HUES64 (cell line): ENCODE data around the gene TBXAS1.
"Not testable (repeated sequence)": the region's sequence is repeated elsewhere in the genome, so short reads cannot be mapped to it uniquely, and the experiment has no call there.

Source experiments
- H3K27ac ChIP-seq: 2 replicates; pipeline ENCODE4 v1.7.0; 2013; ENCODE audit warnings: low read depth, low read length, inconsistent platforms
- H3K27me3 ChIP-seq: 2 replicates; pipeline ENCODE4 v1.6.1; 2013; ENCODE audit warnings: mild to moderate bottlenecking, low read length; ENCODE audit not compliant: insufficient read depth
- H3K36me3 ChIP-seq: 2 replicates; pipeline ENCODE4 v1.6.1; 2013; ENCODE audit warnings: mild to moderate bottlenecking, low read length; ENCODE audit not compliant: insufficient read depth
- H3K4me1 ChIP-seq: 2 replicates; pipeline ENCODE4 v1.6.1; 2013; ENCODE audit warnings: mild to moderate bottlenecking, low read length, moderate library complexity; ENCODE audit not compliant: insufficient read depth
- H3K4me3 ChIP-seq: 2 replicates; pipeline ENCODE4 v1.5.1; 2013; ENCODE audit warnings: mild to moderate bottlenecking, low read length, moderate library complexity
- H3K9ac ChIP-seq: 2 replicates; pipeline ENCODE4 v1.6.1; 2013; ENCODE audit warnings: mild to moderate bottlenecking, low read depth, low read length
- H3K9me3 ChIP-seq: 2 replicates; pipeline ENCODE4 v1.6.1; 2013; ENCODE audit warnings: low read depth, low read length; ENCODE audit not compliant: insufficient read depth
- WGBS: fragments of 150-250, 120-280 bp; methylation state at CpG from one replicate; pipeline ENCODE4 v1.1.7; 2013; ENCODE audit warnings: missing lambda C conversion rate; 5-methylcytosine and 5-hydroxymethylcytosine counted together

TBXAS1 gene

DNA sequence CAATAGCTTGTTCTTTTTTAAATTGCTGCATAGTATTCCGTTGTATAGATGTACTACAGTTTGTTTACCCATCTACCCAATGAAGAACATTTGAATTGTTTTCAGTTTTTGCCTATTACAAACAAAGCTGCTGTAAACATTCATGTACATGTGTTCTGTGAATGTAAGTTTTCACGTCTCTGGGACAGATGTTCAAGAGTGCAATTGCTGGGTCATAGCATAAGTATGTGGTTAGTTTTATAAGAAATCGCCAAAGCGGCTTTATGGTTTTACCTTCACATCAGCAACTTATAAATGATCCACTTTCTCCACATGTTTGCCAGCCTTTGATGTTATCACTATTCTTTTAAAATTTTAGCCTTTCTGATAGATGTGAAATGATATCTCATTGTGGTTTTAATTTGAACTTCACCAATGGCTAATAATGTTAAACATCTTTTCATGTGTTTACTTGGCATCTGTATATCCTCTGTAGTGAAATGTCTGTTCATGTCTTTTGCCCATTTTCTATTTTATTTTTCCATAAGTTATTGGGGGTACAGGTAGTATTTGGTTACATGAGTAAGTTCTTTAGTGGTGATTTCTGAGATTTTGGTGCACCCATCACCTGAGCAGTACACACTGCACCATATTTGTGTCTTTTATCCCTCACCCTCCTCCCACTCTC, 73.5 kb downstream of the TBXAS1 start:
- Histone ChIP-seq H3K27ac (no peak overlapping the region), H3K4me3 (no peak overlapping the region), H3K9ac (no peak overlapping the region), H3K4me1 (no peaks in the 10 kb centered on the region), H3K36me3 (no peaks in the 10 kb centered on the region), H3K9me3 (no peaks in the 10 kb centered on the region), H3K27me3 (no peaks in the 10 kb centered on the region)
- 88% methylated on average over 1 of the region's 4 CpGs for WGBS

DNA sequence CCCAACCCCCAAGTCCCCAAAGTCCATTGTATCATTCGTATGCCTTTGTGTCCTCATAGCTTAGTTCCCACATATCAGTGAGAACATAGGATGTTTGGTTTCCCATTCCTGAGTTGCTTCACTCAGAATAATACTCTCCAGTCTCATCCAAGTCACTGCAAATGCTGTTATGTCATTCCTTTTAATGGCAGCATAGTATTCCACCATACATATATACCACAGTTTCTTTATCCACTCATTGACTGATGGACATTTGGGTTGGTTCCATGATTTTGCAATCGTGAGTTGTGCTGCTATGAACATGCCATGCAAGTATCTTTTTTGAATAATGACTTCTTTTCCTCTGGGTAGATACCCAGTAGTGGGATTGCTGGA, 74.0 kb downstream of the TBXAS1 start:
- not testable (repeated sequence) for H3K36me3 ChIP-seq, H3K9me3 ChIP-seq, H3K27me3 ChIP-seq, H3K27ac ChIP-seq, H3K4me3 ChIP-seq, H3K4me1 ChIP-seq, H3K9ac ChIP-seq
- WGBS, result 90% methylated on average over 2 of the region's 2 CpGs

- Histone ChIP-seq H3K27me3 (no peaks in the 10 kb centered on the region), H3K36me3 (no peaks in the 10 kb centered on the region), H3K9ac (no peak overlapping the region), H3K9me3 (no peaks in the 10 kb centered on the region), H3K4me3 (no peak overlapping the region), H3K4me1 (no peaks in the 10 kb centered on the region), H3K27ac (no peak overlapping the region)
Measured at GRCh38 chr7:139906879-139907278, 77.8 kb downstream of the TBXAS1 start.

GRCh38 chr7:139908792-139909191, 79.7 kb downstream of the TBXAS1 start:
- no peaks in the 10 kb centered on the region for H3K4me1 ChIP-seq
- no peak overlapping the region for H3K27ac ChIP-seq
- H3K36me3 ChIP-seq, result no peaks in the 10 kb centered on the region
- no peaks in the 10 kb centered on the region for H3K9me3 ChIP-seq
- H3K27me3 ChIP-seq, result no peaks in the 10 kb centered on the region
- H3K9ac ChIP-seq, result no peak overlapping the region
- H3K4me3 ChIP-seq, result no peak overlapping the region

DNA sequence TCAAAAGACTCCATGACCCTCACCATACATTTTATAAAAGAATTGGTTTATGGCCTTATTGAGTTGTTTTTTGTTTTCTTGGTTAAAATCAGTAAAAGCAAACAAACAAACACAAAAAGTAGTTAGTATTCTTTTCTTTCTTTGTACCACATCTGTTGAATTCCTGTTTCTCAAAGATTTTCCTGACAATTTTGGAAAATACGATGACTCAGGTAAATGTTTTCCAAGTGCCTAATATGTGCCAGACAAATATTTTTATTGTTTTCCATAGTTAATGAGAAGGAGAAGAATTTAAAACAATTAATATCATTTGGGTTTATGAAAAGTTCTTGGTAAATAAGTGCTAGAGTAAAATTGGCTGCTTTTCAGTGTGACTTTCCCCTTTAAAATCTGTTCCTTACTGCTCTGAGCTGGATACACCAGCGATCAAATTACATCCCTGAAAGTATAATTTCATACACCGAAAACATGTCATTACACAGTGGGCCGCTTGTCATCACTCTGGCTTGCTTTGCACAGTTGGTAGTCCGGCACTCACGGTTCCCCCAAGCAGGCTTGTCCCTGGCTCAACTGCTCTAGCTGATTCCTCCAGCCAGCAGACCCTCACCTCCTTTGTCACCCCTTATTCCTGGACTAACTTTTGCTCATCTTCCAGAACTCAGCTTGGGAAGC, 80.5 kb downstream of the TBXAS1 start:
- no peaks in the 10 kb centered on the region for H3K36me3 ChIP-seq
- H3K27ac ChIP-seq, result no peak overlapping the region
- H3K9ac ChIP-seq, result no peak overlapping the region
- no peak overlapping the region for H3K4me3 ChIP-seq
- H3K4me1 ChIP-seq, result no peaks in the 10 kb centered on the region
- 95% methylated on average over 5 of the region's 6 CpGs for WGBS
- H3K9me3 ChIP-seq, result no peaks in the 10 kb centered on the region
- H3K27me3 ChIP-seq, result no peaks in the 10 kb centered on the region

- Histone ChIP-seq H3K9ac (no peak overlapping the region), H3K27ac (no peak overlapping the region), H3K27me3 (no peaks in the 10 kb centered on the region), H3K4me3 (no peak overlapping the region), H3K36me3 (no peaks in the 10 kb centered on the region), H3K4me1 (no peaks in the 10 kb centered on the region), H3K9me3 (no peaks in the 10 kb centered on the region)
- 92% methylated on average over 11 of the region's 11 CpGs for WGBS
Measured at GRCh38 chr7:139913021-139913844, 84.2 kb downstream of the TBXAS1 start.

DNA sequence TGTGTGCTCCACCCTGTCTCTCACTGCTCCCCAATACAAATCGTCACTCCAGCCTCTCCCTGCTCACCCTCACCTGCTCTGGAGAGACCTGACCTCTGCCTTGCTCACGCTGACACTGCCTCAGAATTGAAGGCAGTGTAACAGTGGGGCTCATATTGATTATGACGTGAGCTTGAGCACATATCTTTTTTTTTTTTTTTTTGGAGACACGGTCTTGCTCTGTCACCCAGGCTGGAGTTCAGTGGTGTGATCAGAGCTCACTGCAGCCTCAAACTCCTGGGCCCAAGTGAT, 84.7 kb downstream of the TBXAS1 start:
- H3K9ac ChIP-seq, result no peak overlapping the region
- H3K9me3 ChIP-seq, result no peaks in the 10 kb centered on the region
- H3K36me3 ChIP-seq, result no peaks in the 10 kb centered on the region
- 94% methylated on average over 4 of the region's 4 CpGs for WGBS
- no peak overlapping the region for H3K4me3 ChIP-seq
- H3K4me1 ChIP-seq, result no peaks in the 10 kb centered on the region
- H3K27me3 ChIP-seq, result no peaks in the 10 kb centered on the region
- no peak overlapping the region for H3K27ac ChIP-seq

DNA sequence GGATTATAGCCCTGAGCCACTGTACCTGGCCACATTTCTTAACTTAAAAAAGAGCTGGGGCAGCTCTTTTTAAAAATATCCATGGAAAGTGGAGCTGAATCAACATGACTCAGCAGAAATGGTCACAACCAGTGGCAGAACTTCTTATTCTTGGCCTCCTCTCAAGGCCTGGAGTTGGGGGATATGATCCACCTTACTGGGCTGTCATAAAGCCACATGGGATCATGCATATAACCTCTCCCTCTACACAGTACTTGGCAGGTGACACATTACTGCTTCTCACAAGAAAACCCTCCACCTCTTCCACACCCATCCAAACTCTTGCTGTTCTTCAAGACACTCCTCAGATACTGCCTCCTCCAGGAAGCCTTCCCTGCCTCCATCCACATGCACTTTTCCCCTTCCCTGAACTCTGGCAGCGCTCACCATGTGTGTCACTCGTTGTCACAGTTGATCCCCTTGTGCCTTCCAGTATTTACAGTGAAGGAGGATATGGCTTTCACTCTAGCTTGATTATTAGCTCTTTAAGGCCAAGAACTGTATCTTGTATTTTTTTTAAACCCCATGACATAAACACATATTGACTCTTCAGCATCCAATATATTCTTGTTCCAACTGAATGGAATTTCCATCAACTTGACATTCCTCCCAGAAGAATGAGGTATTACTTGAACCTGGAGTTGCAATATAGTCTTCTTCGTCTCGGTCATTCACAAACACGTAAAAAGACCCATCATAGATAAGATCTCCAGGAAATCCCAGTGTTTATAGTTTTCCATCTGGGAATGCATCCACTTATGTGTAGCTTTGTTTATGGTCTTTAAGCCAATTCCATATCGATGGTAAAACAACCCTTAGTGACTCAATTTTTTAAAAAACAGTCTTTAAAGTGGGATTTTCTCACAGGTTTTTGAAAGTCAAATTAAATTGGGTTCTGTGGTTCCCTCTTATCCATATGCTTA, 85.5 kb downstream of the TBXAS1 start:
- Histone ChIP-seq H3K36me3 (no peaks in the 10 kb centered on the region), H3K27ac (no peak overlapping the region), H3K9ac (no peak overlapping the region), H3K27me3 (no peaks in the 10 kb centered on the region), H3K4me3 (no peak overlapping the region), H3K4me1 (no peaks in the 10 kb centered on the region), H3K9me3 (no peaks in the 10 kb centered on the region)
- WGBS, result 97% methylated on average over 5 of the region's 6 CpGs

- no peaks in the 10 kb centered on the region for H3K36me3 ChIP-seq
- H3K27me3 ChIP-seq, result no peaks in the 10 kb centered on the region
- H3K4me1 ChIP-seq, result no peaks in the 10 kb centered on the region
- no peak overlapping the region for H3K4me3 ChIP-seq
- no peak overlapping the region for H3K9ac ChIP-seq
- WGBS, result 90% methylated on average over 10 of the region's 10 CpGs
- no peak overlapping the region for H3K27ac ChIP-seq
- H3K9me3 ChIP-seq, result no peaks in the 10 kb centered on the region
Measured at GRCh38 chr7:139915268-139915863, 86.3 kb downstream of the TBXAS1 start.

GRCh38 chr7:139915864-139916716, 87.0 kb downstream of the TBXAS1 start:
- H3K27ac ChIP-seq, result no peak overlapping the region
- 94% methylated on average over 10 of the region's 10 CpGs for WGBS
- H3K4me1 ChIP-seq, result no peaks in the 10 kb centered on the region
- no peaks in the 10 kb centered on the region for H3K27me3 ChIP-seq
- H3K9ac ChIP-seq, result no peak overlapping the region
- no peaks in the 10 kb centered on the region for H3K9me3 ChIP-seq
- no peak overlapping the region for H3K4me3 ChIP-seq
- no peaks in the 10 kb centered on the region for H3K36me3 ChIP-seq
